DMS 273 treated with DMSO at 0.1 percent for 48 hours (cell line): ENCODE results near the gene TMEM232.
"Not testable (repeated sequence)": the region's sequence is repeated elsewhere in the genome, so short reads cannot be mapped to it uniquely, and the experiment has no call there.

Experiments
- DNase-seq: peaks from one replicate; lab custom pipeline; 2025; lab: John Stamatoyannopoulos, UW

Gene TMEM232

DNA sequence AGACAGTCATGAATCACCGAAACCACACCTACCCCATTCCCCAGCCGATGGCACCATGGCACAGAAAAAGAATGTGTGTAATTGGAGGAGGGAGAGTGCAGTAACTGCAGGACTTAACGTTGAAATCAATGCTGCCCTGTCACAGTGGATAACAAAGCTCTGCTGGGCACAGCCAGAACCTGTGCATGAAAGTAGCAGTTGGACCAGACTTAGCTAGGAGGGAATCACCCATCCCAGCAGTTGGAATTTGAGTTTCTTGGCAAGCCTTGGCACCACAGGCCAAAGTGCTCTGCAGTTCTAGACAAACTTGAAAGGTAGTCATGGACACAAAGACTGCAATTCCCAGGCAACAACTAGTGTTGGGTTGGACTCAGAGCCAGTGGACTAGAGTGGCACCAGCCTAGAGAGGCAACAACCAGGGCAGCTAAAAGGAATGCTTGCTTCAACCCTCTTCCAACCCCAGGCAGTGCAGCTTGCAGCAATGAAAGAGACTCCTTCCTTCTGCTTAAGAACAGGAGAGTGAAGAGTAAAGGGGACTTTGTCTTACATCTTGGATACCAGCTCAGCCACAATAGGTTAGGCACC, 19.1 kb downstream of the TMEM232 start:
- no peak for DNase-seq

DNA sequence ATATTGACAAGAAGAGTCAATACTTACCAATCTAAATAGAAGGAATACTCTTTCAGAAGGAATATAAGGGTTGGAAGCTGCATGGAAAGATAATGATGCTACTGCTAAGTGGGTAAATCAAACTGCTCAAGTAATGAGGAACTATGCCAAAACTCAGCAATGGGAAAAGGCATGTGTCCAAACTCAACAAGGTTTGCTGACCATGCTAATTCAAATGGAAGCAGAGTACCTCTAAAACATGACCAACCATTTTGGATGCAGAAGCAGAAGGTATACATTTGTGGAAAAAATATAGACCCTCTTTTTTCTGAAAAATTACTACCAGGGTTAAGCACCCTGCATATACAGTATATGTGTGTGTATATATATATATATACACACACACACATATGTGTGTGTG, 21.1 kb downstream of the TMEM232 start:
- DNase-seq, result no peak

GRCh38 chr5:110703481-110703880, 23.0 kb downstream of the TMEM232 start:
- no peak for DNase-seq

GRCh38 chr5:110702704-110703103, 23.8 kb downstream of the TMEM232 start:
- no peak for DNase-seq

DNA sequence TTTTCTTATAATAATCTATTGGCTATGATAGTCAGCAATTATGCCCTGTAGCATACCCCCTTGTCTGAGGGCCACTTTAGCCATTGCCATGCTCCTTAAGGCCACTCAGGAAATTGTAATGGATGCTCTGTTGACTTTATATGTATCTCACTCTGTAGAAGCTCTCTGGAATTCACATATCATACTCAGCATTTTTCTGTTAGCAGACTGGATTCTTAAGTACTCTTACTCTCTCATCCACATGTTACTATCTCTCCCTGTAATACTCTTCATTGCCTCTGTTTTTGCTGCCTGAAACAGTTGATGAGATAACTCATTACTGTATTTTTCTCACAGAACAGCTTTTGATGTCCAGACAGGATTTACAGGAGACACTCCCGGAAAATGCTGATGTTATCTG, 24.2 kb downstream of the TMEM232 start:
- no peak for DNase-seq

GRCh38 chr5:110692669-110693068, 33.8 kb downstream of the TMEM232 start:
- not testable (repeated sequence) for DNase-seq

DNA sequence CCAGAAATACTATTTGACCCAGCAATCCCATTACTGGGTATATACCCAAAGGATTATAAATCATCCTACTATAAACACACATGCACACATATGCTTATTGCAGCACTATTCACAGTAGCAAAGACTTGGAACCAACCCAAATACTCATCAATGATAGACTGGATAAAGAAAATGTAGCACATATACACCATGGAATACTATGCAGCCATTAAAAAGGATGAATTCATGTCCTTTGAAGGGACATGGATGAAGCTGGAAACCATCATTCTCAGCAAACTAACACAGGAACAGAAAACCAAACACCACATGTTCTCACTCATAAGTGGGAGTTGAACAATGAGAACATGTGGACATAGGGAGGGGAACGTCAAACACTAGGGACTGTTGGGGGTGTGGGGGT, 35.9 kb downstream of the TMEM232 start:
- DNase-seq, result not testable (repeated sequence)

DNA sequence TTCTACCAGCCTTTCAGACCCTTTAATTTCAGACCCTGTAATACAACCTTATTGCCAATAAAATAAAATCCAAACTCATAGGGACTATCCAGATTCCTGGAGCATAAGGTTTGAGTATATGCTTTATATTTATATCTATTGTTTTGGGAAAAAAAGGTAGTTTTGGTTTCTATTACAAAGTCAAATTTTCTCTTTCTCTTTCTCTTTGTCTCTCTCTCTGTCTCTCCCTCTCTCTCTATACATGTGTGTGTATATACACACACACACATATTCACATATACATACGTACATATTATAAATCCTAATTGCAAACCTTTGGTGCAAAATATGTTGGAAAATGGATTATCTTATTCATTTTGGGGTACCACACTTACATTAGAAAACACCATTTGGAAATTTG, 39.0 kb downstream of the TMEM232 start:
- DNase-seq, result no peak

DNA sequence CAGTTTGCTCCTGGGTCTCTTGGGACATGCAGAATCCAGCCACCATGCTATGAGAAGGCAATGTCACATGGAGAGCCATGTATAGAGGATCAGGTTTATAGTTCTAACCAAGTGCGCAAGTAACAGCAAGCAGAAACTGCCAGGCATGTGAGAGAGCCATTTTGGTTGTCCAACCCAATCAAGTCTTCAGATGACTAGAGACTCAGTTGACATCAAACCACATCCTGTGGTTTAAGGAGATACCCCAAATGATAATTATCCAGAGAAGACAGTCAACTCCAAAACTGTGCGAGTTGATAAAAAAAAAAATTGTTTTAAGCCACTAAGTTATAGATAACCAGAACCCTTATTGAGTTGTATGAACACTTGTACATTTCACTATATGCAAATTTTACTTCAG, 40.2 kb downstream of the TMEM232 start:
- DNase-seq, result no peak

GRCh38 chr5:110681953-110682352, 44.5 kb downstream of the TMEM232 start:
- no peak for DNase-seq

- DNase-seq, result no peak
These were observed 45.4 kb downstream of the TMEM232 start for GRCh38 chr5:110681109-110681508.

- not testable (repeated sequence) for DNase-seq
These were observed 49.9 kb downstream of the TMEM232 start for GRCh38 chr5:110676554-110676953.

- DNase-seq, result no peak
These were observed 61.2 kb downstream of the TMEM232 start for GRCh38 chr5:110665184-110665726.

GRCh38 chr5:110663525-110663924, 62.9 kb downstream of the TMEM232 start:
- no peak for DNase-seq

- DNase-seq, result no peak
These were observed 68.5 kb downstream of the TMEM232 start for GRCh38 chr5:110658006-110658405.

GRCh38 chr5:110653231-110653970, 73.1 kb downstream of the TMEM232 start:
- no peak for DNase-seq

DNA sequence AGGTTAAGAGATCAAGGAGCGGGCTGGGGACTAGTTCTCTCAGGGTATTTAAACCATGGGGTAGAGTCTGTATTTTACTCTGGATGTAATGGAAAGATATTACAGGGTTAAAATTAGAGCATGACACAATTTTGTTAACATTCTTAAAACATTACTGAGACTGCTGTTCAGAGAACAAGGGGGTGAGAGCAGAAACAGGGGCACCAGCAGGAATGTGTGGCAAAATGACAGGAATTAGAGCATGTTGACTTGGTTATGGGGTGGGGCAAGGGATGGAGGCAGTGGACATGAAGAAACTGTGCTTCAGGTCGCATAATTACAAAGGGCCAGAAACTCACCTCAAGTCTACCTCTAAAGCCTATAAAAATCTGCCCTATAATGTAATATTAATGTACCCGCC, 75.0 kb downstream of the TMEM232 start:
- no peak for DNase-seq

GRCh38 chr5:110644357-110644756, 82.1 kb downstream of the TMEM232 start:
- DNase-seq, result no peak

DNA sequence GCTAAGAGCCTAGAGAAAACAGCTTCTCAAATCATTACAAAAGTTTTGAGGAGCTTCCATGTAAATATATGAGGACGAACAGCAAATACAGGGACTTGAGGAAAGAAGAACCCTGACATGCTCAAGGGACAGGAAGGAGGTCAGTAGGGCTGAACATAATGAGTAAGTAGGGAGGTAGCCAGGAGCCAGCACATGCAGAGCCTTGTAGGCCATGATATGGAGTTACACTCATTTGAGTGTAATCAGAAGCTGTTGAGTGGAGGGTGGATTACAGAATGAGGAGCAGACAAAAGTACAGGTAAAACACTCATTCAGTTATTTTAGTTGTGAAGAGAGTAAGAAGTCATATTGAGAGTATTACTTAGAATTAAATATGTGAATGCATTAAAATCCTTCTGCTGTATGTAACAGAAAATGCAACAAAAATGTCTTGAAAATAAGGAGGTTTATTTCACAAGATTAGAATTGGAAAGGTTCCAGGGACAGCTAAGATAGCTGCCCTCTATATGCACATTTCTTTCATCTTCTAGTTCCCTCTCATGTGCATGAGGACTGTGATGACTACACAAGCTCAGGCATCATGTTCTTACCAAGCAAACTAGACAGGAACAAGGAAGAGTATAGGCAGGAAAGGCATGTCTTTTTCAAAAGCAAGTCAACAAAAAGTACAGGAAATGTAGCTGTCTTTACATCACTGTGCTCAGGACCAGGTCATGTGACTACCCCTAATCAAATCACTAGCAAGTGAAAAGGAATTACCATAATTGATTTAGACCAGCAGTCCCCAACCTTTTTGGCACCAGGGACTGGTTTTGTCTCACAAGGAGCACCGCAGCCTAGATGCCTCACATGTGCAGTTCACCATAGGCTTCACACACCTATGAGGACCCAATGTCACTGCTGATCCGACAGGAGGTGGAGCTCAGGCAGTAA, 87.2 kb downstream of the TMEM232 start:
- no peak for DNase-seq

GRCh38 chr5:110634475-110634874, 92.0 kb downstream of the TMEM232 start:
- DNase-seq, result no peak

DNA sequence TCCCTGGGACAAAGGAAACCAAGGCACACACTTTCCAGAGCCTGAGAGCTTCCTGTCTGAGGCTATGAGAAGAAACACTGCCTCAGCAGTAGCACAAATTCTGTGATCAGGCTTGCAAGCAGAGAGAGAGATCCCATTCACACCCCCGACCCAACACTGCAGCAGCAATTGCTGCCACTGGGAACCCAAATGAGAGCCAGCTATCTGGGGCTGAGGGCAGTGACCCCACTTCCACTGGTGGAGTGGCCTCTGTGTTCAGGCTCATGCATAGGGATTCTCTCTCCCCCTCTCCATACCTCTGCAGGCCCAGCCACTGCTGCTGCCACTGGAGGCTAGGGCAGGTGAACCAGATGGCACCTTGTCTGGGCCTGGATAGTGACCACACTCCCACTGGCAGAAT, 95.2 kb downstream of the TMEM232 start:
- DNase-seq, result no peak

DNA sequence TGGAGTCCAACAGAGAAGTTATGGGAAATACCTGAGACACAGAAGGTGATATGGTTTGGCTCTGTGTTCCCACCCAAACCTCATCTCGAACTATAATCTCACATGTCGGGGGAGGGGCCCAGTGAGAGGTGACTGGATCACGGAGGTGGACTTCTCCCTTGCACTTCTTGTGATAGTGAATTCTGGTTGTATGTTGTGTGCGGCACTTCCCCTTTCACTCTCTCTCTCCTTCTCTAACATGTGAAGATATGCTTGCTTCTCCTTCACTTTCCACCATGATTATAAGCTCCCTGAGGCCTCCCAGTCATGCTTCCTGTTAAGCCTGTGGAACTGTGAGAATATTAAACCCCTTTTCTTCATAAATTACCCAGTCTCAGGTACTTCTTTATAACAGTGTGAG, 96.1 kb downstream of the TMEM232 start:
- no peak for DNase-seq
